H1 (cell line): Measurements from ENCODE around the gene DDX3X. TPM values are rescaled to one million over a fixed set of nuclear protein-coding genes. Genes with fewer than 3 reads are reported as not detected.

Source experiments
- CTCF ChIA-PET: fragments of 300-600 bp; sonication (Branson Sonifier 250); formaldehyde crosslinking; loops from one replicate; lab custom pipeline; 2021; ENCODE audit not compliant: partially characterized antibody; lab: Charles Lee
- POLR2A ChIA-PET: fragments of 300-600 bp; sonication (Branson Sonifier 250); formaldehyde crosslinking; loops from one replicate; lab custom pipeline; 2021; ENCODE audit warnings: inconsistent platforms; ENCODE audit not compliant: partially characterized antibody; lab: Charles Lee
- DNase-seq, 2 experiments: peaks; one replicate each; pipeline versions ENCODE4 v3.0.0 to v3.0.0-alpha.2; 2010 to 2022; ENCODE audit warnings: low spot score in 2 of 2, low read depth in 1 of 2, mixed read lengths in 1 of 2
- FAIRE-seq: peaks from 2 replicates; lab custom pipeline; 2011; peaks lifted over from hg19 to GRCh38; lab: Jason Lieb, UNC
- H2AFZ ChIP-seq: 2 replicates; pipeline ENCODE4 v1.8.1; 2012; ENCODE audit warnings: low read length, inconsistent platforms
- H2AK5ac ChIP-seq: 2 replicates; pipeline ENCODE4 v1.6.1; 2013; ENCODE audit warnings: low read depth, low read length
- H2BK120ac ChIP-seq: replicated peaks from 2 replicates; pipeline ENCODE3; 2013; ENCODE audit warnings: low read depth, low read length, inconsistent platforms
- H2BK12ac ChIP-seq: 2 replicates; pipeline ENCODE4 v1.6.1; 2013; ENCODE audit warnings: low read depth, low read length
- H2BK15ac ChIP-seq: 2 replicates; pipeline ENCODE4 v1.6.1; 2013; ENCODE audit warnings: low read length
- H2BK20ac ChIP-seq: 2 replicates; pipeline ENCODE4 v1.6.1; 2013; ENCODE audit warnings: low read length
- H2BK5ac ChIP-seq: 2 replicates; pipeline ENCODE4 v1.6.1; 2013; ENCODE audit warnings: low read depth, low read length
- H3K14ac ChIP-seq: 2 replicates; pipeline ENCODE4 v1.6.1; 2013; ENCODE audit warnings: inconsistent platforms; ENCODE audit not compliant: insufficient read length
- H3K18ac ChIP-seq: 2 replicates; pipeline ENCODE4 v1.6.1; 2013; ENCODE audit warnings: low read length; ENCODE audit errors: extremely low read depth
- H3K23ac ChIP-seq: 2 replicates; pipeline ENCODE4 v1.6.1; 2013; ENCODE audit warnings: inconsistent platforms; ENCODE audit not compliant: insufficient read length
- H3K23me2 ChIP-seq: 2 replicates; pipeline ENCODE4 v1.6.1; 2013; ENCODE audit warnings: low read depth, low read length
- H3K27ac ChIP-seq: 2 replicates; pipeline ENCODE4 v1.6.1; 2011; ENCODE audit warnings: low read depth, low read length, inconsistent platforms
- H3K27me3 ChIP-seq, 4 experiments: replicated peaks in 1 of 4; 1 replicate in 1 of 4; 2 replicates in 3 of 4; pipeline versions ENCODE4 v1.6.1 to v1.8.1; 2011 to 2013; ENCODE audit warnings: low read length in 3 of 4, mild to moderate bottlenecking in 3 of 4, inconsistent platforms in 2 of 4, mixed read lengths in 2 of 4, moderate library complexity in 1 of 4; ENCODE audit not compliant: control insufficient read depth in 3 of 4, insufficient read depth in 3 of 4; ENCODE audit errors: extremely low read depth in 1 of 4
- H3K36me3 ChIP-seq, 4 experiments: 2 replicates each; pipeline versions ENCODE4 v1.6.1 to v1.8.1; 2011 to 2013; ENCODE audit warnings: mild to moderate bottlenecking in 4 of 4, low read length in 3 of 4, moderate library complexity in 2 of 4, control low read depth in 1 of 4, inconsistent platforms in 1 of 4; ENCODE audit not compliant: insufficient read depth in 4 of 4, control insufficient read depth in 2 of 4
- H3K4ac ChIP-seq: replicated peaks from 2 replicates; pipeline ENCODE3; 2013; ENCODE audit warnings: low read length, low read depth, mixed read lengths, inconsistent platforms; ENCODE audit not compliant: insufficient read length
- H3K4me1 ChIP-seq, 4 experiments: replicated peaks in 1 of 4; 1 replicate in 1 of 4; 2 replicates in 3 of 4; pipeline versions ENCODE4 v1.6.1 to v1.8.1; 2011 to 2013; ENCODE audit warnings: low read length in 3 of 4, inconsistent platforms in 2 of 4, mixed read lengths in 1 of 4; ENCODE audit not compliant: insufficient read depth in 4 of 4, control insufficient read depth in 3 of 4
- H3K4me2 ChIP-seq, 2 experiments: 2 replicates each; pipeline versions ENCODE4 v1.6.1 to v1.8.1; 2011 to 2013; ENCODE audit warnings: low read depth in 2 of 2, low read length in 2 of 2, control low read depth in 1 of 2, inconsistent platforms in 1 of 2, mild to moderate bottlenecking in 1 of 2; ENCODE audit not compliant: insufficient read depth in 1 of 2
- H3K4me3 ChIP-seq, 4 experiments: fragments of 200-600, 300-600 bp in 1 of 4; sonication (generic), shearing (Covaris generic), sonication (Bioruptor Twin) in 1 of 4; 2 replicates each; pipeline versions ENCODE4 v1.5.1 to v1.8.1; 2011 to 2016; ENCODE audit warnings: low read length in 4 of 4, low read depth in 3 of 4, control low read depth in 2 of 4, inconsistent platforms in 2 of 4, mild to moderate bottlenecking in 2 of 4, mixed read lengths in 1 of 4, moderate library complexity in 1 of 4; ENCODE audit not compliant: insufficient read depth in 2 of 4; ENCODE audit errors: extremely low read depth in 1 of 4
- H3K56ac ChIP-seq: replicated peaks from 2 replicates; pipeline ENCODE3; 2013; ENCODE audit warnings: low read depth, mild to moderate bottlenecking, mixed read lengths, low read length, inconsistent platforms; ENCODE audit not compliant: insufficient read length
- H3K79me1 ChIP-seq: 2 replicates; pipeline ENCODE4 v1.6.1; 2013; ENCODE audit warnings: low read depth, low read length, control low read depth
- H3K79me2 ChIP-seq, 2 experiments: 2 replicates each; pipeline versions ENCODE4 v1.6.1 to v1.8.1; 2012 to 2013; ENCODE audit warnings: low read length in 2 of 2, mild to moderate bottlenecking in 2 of 2, inconsistent platforms in 1 of 2; ENCODE audit not compliant: insufficient read depth in 2 of 2, control insufficient read depth in 1 of 2
- H3K9ac ChIP-seq, 4 experiments: replicated peaks in 1 of 4; 1 replicate in 1 of 4; 2 replicates in 3 of 4; pipeline versions ENCODE4 v1.6.1 to v1.8.1; 2011 to 2013; ENCODE audit warnings: low read depth in 3 of 4, low read length in 3 of 4, control low read depth in 2 of 4, mild to moderate bottlenecking in 2 of 4, moderate library complexity in 2 of 4, inconsistent platforms in 1 of 4; ENCODE audit errors: extremely low read depth in 1 of 4
- H3K9me3 ChIP-seq, 2 experiments: 2 replicates each; pipeline versions ENCODE4 v1.6.1 to v1.8.1; 2012 to 2013; ENCODE audit warnings: mild to moderate bottlenecking in 2 of 2, moderate library complexity in 2 of 2, control low read depth in 1 of 2, inconsistent platforms in 1 of 2, low read depth in 1 of 2, low read length in 1 of 2, mixed read lengths in 1 of 2; ENCODE audit not compliant: insufficient read depth in 2 of 2
- H4K20me1 ChIP-seq, 2 experiments: replicated peaks in 1 of 2; 2 replicates each; pipeline versions ENCODE3 to v1.8.1; 2011 to 2013; ENCODE audit warnings: inconsistent platforms in 2 of 2, low read length in 2 of 2, mild to moderate bottlenecking in 1 of 2; ENCODE audit not compliant: insufficient read depth in 2 of 2, control insufficient read depth in 1 of 2
- H4K5ac ChIP-seq: 2 replicates; pipeline ENCODE4 v1.6.1; 2013; ENCODE audit warnings: low read length, low read depth, mixed read lengths, inconsistent platforms; ENCODE audit not compliant: insufficient read length
- H4K8ac ChIP-seq: 2 replicates; pipeline ENCODE4 v1.8.0; 2013; ENCODE audit warnings: mild to moderate bottlenecking, moderate library complexity, low read length, inconsistent platforms; ENCODE audit not compliant: insufficient read depth; ENCODE audit errors: extremely low read depth
- H4K91ac ChIP-seq: replicated peaks from 2 replicates; pipeline ENCODE3; 2013; ENCODE audit warnings: low read length, mixed read lengths, inconsistent platforms; ENCODE audit not compliant: insufficient read length
- CEBPB ChIP-seq: IDR thresholded peaks from 2 replicates; pipeline ENCODE4 v1.6.1; 2012; ENCODE audit warnings: low read depth, low read length
- CREB1 ChIP-seq: IDR thresholded peaks from 2 replicates; pipeline ENCODE4 v1.6.1; 2012; ENCODE audit warnings: inconsistent platforms
- CTBP2 ChIP-seq: IDR thresholded peaks from 2 replicates; pipeline ENCODE4 v1.7.0; 2011; ENCODE audit warnings: borderline replicate concordance, mild to moderate bottlenecking, moderate library complexity, mixed read lengths, low read length; ENCODE audit not compliant: insufficient read depth, insufficient read length
- HDAC2 ChIP-seq, 2 experiments: fragments of 300-600 bp in 1 of 2; sonication (generic) in 1 of 2; IDR thresholded peaks; 2 replicates each; pipeline ENCODE4 v1.6.1; 2011 to 2012; ENCODE audit warnings: low read depth in 2 of 2, low read length in 2 of 2, mild to moderate bottlenecking in 2 of 2, moderate library complexity in 2 of 2, borderline replicate concordance in 1 of 2, inconsistent platforms in 1 of 2
- JUN ChIP-seq: IDR thresholded peaks from 2 replicates; pipeline ENCODE4 v1.6.1; 2011; ENCODE audit warnings: low read depth, mild to moderate bottlenecking, improper control_type of control experiment, low read length
- KDM1A ChIP-seq: fragments of 200-600, 300-600 bp; sonication (generic); IDR thresholded peaks from 2 replicates; pipeline ENCODE4 v1.7.1; 2016; ENCODE audit warnings: mild to moderate bottlenecking, low read length, borderline replicate concordance
- KDM4A ChIP-seq: IDR thresholded peaks from one replicate; pipeline ENCODE4 v1.7.1; 2012; ENCODE audit warnings: low read depth, mild to moderate bottlenecking, moderate library complexity, low read length, inconsistent platforms; ENCODE audit not compliant: severe bottlenecking
- RFX5 ChIP-seq: IDR thresholded peaks from 2 replicates; pipeline ENCODE4 v1.6.1; 2011; ENCODE audit warnings: low read depth, low read length, improper control_type of control experiment, borderline replicate concordance
- SP1 ChIP-seq: IDR thresholded peaks from 2 replicates; pipeline ENCODE4 v1.6.1; 2011; ENCODE audit warnings: low read depth, low read length
- SP4 ChIP-seq: IDR thresholded peaks from 2 replicates; pipeline ENCODE4 v1.6.1; 2012; ENCODE audit warnings: low read length, inconsistent platforms
- TAF1 ChIP-seq: IDR thresholded peaks from 2 replicates; pipeline ENCODE4 v1.6.1; 2011; ENCODE audit warnings: mild to moderate bottlenecking, low read depth, low read length
- WGBS, 2 experiments: shearing (Covaris generic) in 1 of 2; methylation state at CpG; one replicate each; pipeline versions ENCODE4 v1.1.6 to v1.1.7; 2013 to 2015; ENCODE audit warnings: low lambda C conversion rate in 2 of 2, mixed read lengths in 2 of 2, inconsistent platforms in 1 of 2, low coverage in 1 of 2, missing lambda C conversion rate in 1 of 2; ENCODE audit not compliant: insufficient replicate concordance in 2 of 2, insufficient coverage in 1 of 2, insufficient read length in 1 of 2; ENCODE audit errors: extremely low coverage in 1 of 2, missing lambda C conversion rate in 1 of 2; 5-methylcytosine and 5-hydroxymethylcytosine counted together
- polyA plus RNA-seq, 7 experiments: library from polyadenylated mRNA; depleted of rRNA in 3 of 7; stranded (reverse) in 5 of 7; unstranded in 2 of 7; fragments of >200 nt in 5 of 7; fragments of 200-250 nt in 2 of 7; gene quantifications; 1 replicate in 5 of 7; 2 replicates in 1 of 7; 4 replicates in 1 of 7; pipeline versions ENCODE4 v1.2.1 to v1.2.3, GENCODE V29; 2011 to 2013; ENCODE audit warnings: missing spikeins in 2 of 7, mixed read lengths in 2 of 7
- total RNA-seq: library from RNA; stranded (reverse); fragmentation: NEBNext Ultra II Directional; extraction: Animal tissue kit (Norgen Biotek cat#: 25700); gene quantifications from 2 replicates; pipeline ENCODE4 v1.2.1, GENCODE V29; 2021

DDX3X gene
- total and polyA plus RNA-seq, 2 of the 8 experiments (the other 6 are each of a cell fraction or from before 2014, with no cell fraction given), result 39.4 to 291 TPM

GRCh38 chrX:41314881-41315280, 19.1 kb upstream of the DDX3X start:
- Histone ChIP-seq H4K8ac (no peak overlapping the region), H4K91ac (no peak overlapping the region), H4K5ac (no peak overlapping the region), H3K79me2 (no peaks in the 10 kb centered on the region), H3K27ac (no peak overlapping the region), H2BK12ac (no peak overlapping the region), H4K20me1 (no peaks in the 10 kb centered on the region), H3K79me1 (no peaks in the 10 kb centered on the region), H3K56ac (no peak overlapping the region), H3K9me3 (no peaks in the 10 kb centered on the region), H3K36me3 (no peaks in the 10 kb centered on the region), H3K18ac (no peak overlapping the region), H3K23ac (no peak overlapping the region), H2BK120ac (no peak overlapping the region), H2BK20ac (no peak overlapping the region), H3K14ac (no peak overlapping the region), H3K4me1 (no peaks in the 10 kb centered on the region), H3K27me3 (no peaks in the 10 kb centered on the region), H2AK5ac (no peak overlapping the region), H3K4me3 (no peak overlapping the region), H3K4ac (no peak overlapping the region), H3K4me2 (no peak overlapping the region), H3K23me2 (no peaks in the 10 kb centered on the region), H3K9ac (no peak overlapping the region), H2BK15ac (no peak overlapping the region), H2BK5ac (no peak overlapping the region), H2AFZ (no peak overlapping the region)
- WGBS, 2 experiments, result 81% methylated on average over 4 of the region's 7 CpGs; no CpG with 5 or more reads in 1 of the 2 experiments
- POLR2A ChIA-PET, result no interaction called here
- FAIRE-seq (no peak), DNase-seq (no peak)
- CTCF ChIA-PET, result interaction anchor here (0.9 kb wide), 1 partner anchor 11 kb away, joined by 3 read pairs; no protein-coding TSS in a partner anchor
- no peak for TF ChIP-seq JUN
- no peak for TF ChIP-seq TAF1
- no peak for TF ChIP-seq SP4
- TF ChIP-seq CEBPB, result no peak
- TF ChIP-seq SP1, result no peak
- TF ChIP-seq HDAC2 (IDR thresholded peaks at IDR 0.05; ENCODE audit: borderline replicate concordance in 1 of 2, low read depth in 2 of 2, low read length in 2 of 2), result no peak
- TF ChIP-seq CTBP2, result no peak
- TF ChIP-seq KDM4A, result no peak
- no peak for TF ChIP-seq KDM1A
- TF ChIP-seq CREB1, result no peak
- TF ChIP-seq RFX5, result no peak
